ENCODE results near the gene NPDC1.

The NPDC1 gene

GRCh38 chr9:137019891-137020683, 25.9 kb downstream of the NPDC1 start:
- FAIRE-seq (no peak), DNase-seq (ENCODE audit: insufficient read length, low spot score) (no peak)
- no peak for TF ChIP-seq CTCF (IDR thresholded peaks at IDR 0.05; ENCODE audit: insufficient read depth, missing control alignments)

GRCh38 chr9:137018761-137019559, 27.0 kb downstream of the NPDC1 start:
- TF ChIP-seq CTCF (IDR thresholded peaks at IDR 0.05; ENCODE audit: insufficient read depth, missing control alignments), result no peak

GRCh38 chr9:137017791-137018497, 28.0 kb downstream of the NPDC1 start:
- DNase-seq (ENCODE audit: insufficient read length, low spot score), result no peak
- TF ChIP-seq CTCF (IDR thresholded peaks at IDR 0.05; ENCODE audit: insufficient read depth, missing control alignments), result no peak
- FAIRE-seq, result no peak

More at GRCh38 chr9:137018761-137019559, 27.0 kb downstream of the NPDC1 start:
- no peak for DNase-seq (ENCODE audit: insufficient read length, low spot score)
- no peak for FAIRE-seq

DNA sequence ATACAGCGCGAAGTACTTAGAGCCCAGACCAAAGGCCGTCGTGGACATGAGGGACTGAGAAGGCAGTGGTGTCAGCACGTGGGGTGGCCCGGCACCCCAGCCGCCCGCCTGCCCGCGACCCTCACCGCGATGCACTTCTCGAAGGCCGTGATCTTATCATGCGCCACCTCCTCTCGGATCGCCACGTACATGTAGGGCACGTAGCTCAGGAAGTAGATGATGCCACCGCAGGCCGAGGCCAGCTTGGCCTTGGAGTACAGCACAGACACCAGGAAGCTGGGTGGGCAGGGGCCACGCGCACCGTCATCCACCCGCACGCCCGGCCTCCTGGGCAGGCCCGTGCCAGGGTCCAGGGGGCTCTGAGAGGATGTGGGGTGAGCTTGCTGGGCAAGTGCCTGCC, 28.9 kb downstream of the NPDC1 start:
- no peak for DNase-seq (ENCODE audit: insufficient read length, low spot score)
- no peak for FAIRE-seq
- TF ChIP-seq CTCF (IDR thresholded peaks at IDR 0.05; ENCODE audit: insufficient read depth, missing control alignments), result no peak

GRCh38 chr9:137016436-137016835, 29.5 kb downstream of the NPDC1 start:
- DNase-seq (ENCODE audit: insufficient read length, low spot score), result no peak
- TF ChIP-seq CTCF (IDR thresholded peaks at IDR 0.05; ENCODE audit: insufficient read depth, missing control alignments), result no peak
- FAIRE-seq, result no peak

GRCh38 chr9:137015976-137016375, 30.0 kb downstream of the NPDC1 start:
- no peak for DNase-seq (ENCODE audit: insufficient read length, low spot score)
- no peak for FAIRE-seq
- TF ChIP-seq CTCF (IDR thresholded peaks at IDR 0.05; ENCODE audit: insufficient read depth, missing control alignments), result no peak

Measured in D721Med (cell line).